Mucosa of gallbladder (tissue), 1 donor: ENCODE results near the gene ANKRD33B. TPM values are rescaled to one million over a fixed set of nuclear protein-coding genes. Genes with fewer than 3 reads are reported as not detected.
A peak's percentile ranks its signal among the peaks of the same experiment; 100 is the strongest.
"Not testable (repeated sequence)": the region's sequence is repeated elsewhere in the genome, so short reads cannot be mapped to it uniquely, and the experiment has no call there.

Source experiments
- DNase-seq: peaks from one replicate; pipeline ENCODE4 v3.0.0-alpha.2; 2020; ENCODE audit warnings: low spot score
- total RNA-seq: library from RNA; stranded (reverse); gene quantifications from one replicate; pipeline ENCODE4 v1.2.1, GENCODE V29; 2021
- donor health status: DM: no; HTN: no; CAD: no.

The ANKRD33B gene
- total RNA-seq, 1 donor from 2014 or later: 1.4 TPM

DNA sequence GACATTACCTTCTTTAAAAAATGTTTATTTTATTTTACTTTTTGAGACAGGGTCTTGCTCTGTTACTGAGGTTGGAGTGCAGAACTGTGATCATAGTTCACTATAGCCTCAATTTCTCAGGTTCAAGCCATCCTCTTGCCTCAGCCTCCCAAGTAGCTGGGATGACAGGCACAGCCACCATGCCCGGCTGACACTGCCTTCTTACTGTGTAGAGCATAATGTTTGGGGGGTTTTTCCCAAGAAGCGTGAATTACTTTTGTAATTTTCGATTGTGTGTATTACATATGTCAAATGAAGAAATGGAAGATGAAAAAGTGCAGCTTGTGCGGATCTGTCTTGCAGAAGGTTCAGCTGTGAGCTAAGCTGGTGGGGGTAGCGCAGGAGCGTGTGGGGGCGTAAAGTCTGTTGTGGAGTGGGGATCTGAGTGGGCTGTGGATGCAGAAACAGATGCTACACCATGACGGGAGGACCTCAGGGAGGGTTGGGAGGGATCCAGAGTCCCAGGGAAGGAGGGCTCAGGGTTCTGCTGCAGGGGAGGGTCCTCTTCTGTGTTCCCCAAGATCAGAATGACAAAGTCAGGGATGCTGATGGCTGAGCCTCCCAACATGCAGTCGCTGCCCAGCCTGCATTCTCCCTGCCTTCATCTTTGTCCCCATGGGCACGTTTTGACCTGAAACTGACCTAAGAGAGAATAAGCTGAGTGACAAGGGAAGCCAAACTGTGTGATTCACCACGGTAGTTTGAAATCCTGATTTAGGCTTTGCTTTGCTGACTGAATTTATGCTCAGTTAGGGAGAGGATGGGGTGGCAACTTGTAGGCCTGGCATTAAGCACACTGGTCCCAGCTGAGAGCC is 6.8 kb upstream of the ANKRD33B start:
- DNase-seq: no peak

DNA sequence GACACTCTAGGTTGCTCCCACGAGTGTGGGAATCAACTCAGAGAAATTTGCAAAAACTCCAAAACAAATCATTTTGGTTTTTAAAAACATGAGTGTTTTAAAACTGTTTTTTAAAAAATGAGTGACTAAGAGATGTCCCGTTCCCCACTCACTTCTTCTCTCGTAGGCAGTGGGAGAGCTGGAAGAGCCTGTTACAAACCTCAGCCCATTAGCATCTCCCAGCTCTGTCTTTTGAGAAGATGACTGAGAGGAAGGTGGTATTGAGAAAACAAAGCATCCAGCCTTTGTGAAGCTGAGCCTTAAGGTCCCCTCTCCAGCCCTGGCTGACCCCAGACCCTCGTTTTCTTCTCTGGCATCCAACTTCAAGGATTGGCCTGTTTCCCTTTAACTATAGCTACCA is 4.7 kb upstream of the ANKRD33B start:
- DNase-seq: no peak

DNA sequence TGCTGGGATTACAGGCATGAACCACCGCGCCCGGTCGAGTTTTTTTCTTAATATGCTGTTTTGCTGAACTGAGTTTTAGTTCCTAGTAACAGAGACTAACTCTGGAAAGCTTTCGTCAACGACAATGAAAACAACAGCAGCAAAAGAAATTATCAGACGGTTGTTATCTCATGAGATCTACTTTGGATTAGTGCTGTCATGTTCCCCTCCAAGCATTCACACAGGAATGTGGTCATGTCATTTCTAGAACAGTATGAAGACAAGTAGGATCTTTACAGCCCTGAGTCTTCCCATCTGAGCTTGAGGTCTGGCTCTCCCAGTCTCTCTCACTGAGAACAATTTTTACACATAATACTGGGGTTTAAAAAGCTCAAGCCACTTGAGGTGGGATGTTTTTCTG is 4.0 kb upstream of the ANKRD33B start:
- DNase-seq: no peak

DNA sequence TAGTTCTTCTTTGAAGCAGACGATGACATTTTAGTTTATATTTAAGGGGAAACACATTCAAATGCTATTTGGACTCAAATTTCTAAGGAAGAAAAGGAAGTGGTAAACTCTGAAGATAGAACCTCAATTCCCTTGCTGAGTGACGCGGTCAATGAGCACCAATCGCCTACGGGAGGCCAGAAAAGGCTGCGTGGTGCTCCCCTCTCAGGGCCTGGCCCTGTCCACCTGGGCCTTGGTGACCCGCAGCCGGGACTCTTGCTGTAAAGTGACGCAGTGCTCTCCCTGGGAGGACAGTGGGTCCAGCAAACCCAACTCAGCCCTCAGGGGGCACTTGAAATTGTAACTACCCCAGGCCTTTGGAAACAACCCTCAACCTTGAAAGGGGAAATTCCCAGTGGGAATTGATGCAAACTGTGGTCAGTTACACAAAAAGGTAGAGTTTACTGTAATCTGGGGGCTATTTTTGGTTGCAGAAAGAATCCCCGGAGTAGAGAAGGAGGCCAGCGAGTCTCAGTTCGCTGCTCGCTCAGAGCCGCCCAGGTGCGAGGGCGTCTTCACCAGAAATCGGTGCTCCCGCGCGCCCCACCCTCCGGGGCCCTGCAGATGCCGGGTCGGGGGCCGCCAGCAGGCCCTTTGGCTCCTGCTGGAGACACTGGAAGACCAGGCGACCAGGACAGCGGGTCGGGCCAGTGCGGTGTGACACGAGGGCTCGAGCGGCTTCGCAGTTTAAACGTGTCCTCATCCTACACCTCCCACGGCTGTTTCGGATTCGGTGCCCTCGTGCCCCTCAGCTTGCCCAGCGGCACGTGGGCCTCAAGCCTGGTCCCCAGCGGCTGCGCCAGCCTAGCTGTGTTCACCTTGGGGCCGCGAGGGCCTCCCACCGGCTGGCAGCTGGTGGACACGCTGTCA is 1.4 kb upstream of the ANKRD33B start:
- no peak for DNase-seq

DNA sequence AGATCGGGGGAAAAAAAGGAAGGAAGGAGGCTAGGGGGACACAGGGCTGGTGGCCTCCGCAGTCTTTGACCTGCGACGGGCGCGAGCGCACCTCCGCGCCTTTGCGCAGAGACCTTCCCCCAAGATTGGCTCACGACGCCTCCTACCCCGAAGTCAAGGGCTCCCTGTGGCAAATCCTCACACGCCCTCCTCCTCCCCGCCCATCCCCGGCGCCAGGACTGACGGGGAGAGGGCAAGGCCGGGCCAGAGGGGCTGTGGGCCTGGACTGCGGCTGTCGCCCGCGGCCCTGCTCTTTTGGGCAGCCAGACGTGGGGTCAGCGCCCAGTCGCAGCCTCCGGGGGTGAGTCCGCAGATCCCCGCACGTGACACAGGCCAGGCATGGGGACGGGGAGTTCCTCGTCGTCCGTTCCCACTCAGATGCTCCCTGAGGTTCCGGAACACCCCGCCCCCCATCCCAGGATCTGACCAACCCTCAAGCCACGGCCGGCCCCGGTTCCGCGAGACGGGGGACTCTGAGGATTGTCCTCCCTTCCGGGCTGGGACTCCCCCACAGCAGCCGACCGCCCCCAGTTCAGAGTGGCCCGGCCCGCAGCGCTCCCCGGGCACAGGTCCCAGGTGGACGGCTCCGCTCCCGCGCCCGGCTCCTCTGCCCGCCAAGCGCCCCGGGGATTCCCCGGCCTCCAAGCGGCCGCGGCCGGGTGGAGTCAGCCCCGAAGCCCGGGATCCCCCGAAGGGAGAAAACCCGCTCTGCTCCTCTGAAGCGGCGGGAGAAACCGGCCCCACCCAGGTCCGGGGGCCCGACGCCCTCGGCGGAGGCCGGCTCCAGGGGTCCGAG is 543 bp upstream of the ANKRD33B start:
- DNase-seq: peak; percentile 14

DNA sequence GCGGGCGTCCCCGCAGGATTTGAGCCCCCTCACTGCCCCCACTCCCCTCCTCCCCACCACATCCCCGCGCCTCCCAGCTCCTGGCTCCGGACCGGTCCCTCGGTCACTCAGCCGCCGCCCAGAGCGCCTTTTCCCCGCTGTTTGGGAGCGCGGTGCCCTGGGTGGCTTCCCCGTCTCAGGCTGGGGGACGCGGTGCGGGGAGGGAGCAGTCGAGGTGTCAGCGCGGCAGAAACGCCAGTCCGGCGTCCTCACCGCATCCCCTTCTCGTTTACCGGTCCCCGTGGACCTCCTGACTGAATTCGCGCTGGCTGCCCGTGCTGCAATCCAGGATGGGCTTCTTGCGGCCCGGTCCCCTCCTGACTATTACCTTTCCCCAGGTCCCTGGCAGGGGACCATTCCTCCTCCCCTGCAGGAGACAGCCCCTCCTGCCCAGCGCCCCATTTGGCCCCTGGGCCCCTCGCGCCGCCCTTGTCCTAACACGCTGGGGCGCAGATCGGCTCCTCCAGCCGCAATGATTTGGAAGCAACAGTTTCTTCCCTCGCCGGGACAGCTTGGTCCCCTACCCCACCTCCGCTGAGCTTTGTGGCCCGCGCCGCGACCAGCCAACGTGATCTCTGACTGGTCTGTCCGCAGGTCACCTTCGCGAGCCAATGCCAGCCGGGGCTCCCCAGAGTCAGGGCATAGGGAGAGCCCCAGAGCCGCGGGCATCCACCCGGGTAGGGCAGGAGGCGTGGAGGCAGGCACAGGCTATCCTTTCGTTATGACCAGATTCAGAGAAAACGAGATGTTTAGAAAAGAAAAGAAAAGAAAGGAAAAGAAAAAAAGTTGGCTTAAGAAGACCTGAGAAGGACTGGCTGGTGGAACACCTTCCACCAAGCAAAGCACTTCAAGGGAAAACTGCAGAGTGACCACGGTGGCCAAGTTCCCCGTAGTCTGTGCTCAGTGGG is 1.2 kb downstream of the ANKRD33B start:
- DNase-seq: no peak

DNA sequence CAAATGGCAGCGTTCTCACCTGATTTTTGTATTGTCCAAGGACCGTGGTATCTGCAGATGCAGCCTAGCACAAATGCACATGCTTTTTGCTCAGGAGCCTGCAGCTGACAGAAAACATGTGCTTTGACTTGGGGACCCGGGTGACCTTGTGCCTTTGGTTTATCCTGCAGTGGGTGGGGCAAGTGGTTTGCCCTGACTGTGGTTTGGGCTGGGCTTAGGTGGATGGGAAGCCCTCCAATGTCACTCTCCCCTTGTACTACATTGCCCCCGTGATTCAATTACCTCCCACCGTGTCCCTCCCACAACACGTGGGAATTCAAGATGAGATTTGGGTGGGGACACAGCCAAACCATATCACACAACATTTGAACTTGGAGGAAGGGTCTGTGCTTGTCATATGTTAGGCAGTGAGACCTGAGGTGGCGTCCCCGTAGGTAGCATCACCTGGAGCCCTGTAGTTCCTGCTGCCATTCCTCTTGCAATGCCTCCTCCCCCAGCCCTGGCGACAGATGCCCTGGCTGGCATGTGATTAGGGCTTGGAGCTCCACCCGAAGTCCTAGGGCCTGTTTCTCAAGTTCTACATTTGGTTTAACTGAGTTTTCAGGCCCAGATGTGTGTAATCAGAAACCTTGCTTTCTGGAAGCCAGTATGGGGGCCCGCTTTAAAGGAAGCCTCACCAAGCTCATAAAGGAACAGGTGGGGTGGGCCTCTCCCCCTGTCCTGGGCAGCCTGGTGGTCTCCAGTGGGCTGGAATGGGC is 2.1 kb downstream of the ANKRD33B start:
- DNase-seq: no peak

DNA sequence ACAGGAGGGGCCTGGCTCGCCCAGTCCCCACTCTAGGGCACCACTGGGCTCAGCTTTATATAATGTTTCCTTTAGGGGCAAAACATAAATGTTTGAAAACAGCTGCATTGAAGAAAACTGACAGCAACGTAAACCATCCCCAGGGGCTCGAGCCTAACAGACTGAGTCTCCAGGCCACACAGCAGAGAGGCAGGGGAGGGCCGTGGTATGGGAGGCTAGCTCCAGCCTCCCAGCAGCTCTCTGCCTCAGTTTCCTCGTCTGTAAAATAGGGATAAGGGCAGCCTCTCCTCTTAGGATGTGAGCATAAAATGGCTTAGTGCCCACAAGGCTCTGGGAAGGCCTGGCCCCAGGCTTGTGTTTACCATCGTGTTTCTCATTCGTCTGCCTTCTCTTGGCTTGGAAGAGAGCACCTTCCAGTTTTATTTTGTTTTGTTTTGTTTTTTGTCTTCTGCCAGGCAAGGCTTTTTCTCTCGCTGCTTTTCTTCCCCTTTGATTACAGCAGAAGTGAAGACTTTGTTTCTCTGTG is 2.7 kb downstream of the ANKRD33B start:
- no peak for DNase-seq

DNA sequence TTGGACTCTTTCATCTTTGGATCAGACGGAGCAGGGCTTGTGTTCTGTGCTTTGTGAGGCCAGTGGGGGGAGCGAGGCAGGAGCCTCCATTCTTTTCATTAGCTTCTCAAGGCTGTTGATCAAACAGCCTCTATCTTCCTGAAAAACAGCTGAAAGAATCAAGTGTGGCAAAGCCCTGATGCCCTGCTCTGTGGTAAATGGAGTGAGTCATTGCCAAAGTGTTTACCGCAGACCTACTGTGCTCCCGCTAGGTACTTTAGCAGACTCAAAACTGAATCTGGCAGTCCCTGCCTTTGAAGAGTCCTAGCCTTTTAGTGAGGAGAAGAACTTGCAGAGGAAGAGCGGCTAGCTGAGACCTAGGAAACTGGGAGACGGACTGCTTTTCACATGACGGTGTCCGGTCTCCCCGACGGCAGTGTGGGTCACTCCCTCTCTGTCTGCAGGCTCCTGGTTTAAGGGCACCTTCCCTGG is 3.3 kb downstream of the ANKRD33B start:
- no peak for DNase-seq

DNA sequence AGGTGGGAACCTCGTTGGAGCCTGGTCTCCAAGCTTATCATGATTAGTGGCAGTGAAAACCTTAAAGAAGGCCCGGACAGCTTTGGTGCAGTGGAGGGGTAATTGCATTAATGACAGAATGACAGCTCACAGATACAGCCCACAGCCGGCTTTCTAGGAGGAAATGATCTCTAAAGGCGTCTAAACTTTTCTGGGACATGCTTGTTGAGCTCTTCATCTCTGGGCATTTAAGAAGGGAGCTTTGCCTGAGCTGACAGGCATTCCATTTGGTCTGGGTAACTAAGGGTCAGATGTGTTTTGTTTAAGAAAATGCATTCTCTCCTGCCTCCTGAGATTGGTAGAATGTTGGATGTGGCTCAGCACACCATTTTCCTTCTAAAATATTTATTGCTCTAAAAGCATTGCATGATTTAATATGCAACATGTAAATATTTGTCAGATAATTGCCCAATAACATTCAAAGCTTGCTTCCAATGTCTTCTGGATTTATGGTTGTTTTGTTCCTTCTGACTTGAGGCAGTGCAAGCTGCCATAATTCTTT is 4.0 kb downstream of the ANKRD33B start:
- DNase-seq: no peak

DNA sequence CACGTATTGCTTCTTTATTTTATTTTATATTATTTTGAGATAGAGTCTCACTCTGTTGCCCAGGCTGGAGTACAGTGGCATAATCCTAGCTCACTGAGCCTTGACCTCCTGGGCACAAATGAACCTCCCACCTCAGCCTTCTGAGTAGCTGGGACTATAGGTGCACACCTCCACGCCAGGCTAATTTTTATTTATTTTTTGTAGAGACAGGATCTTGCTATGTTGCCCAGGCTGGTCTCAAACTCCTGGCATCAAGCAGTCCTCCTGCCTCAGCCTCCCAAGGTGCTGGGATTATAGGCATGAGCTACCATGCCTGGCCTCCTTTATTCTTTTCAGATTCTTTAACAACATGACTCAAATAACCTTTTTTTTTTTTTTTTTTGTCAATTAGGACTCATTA is 6.7 kb downstream of the ANKRD33B start:
- DNase-seq: not testable (repeated sequence)

DNA sequence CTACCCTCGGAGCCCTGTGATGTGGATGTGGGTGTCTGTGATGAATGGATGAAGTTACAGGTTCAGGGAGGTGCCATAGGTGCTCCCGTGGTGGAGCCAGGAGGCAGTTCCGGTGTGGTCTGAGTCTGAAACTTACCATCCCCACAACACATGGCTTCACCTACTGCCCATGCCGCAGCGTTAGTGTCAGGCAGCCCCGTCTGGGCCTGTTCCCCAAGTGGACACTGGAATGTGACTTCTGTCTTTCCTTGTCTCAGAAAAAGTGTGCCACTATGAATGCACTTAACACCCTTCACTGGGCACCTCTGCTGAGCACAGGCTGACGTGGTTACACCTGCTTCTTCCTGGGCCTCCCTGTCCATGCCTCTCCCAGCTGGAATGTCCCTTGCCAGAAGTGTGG is 8.6 kb downstream of the ANKRD33B start:
- DNase-seq: no peak

DNA sequence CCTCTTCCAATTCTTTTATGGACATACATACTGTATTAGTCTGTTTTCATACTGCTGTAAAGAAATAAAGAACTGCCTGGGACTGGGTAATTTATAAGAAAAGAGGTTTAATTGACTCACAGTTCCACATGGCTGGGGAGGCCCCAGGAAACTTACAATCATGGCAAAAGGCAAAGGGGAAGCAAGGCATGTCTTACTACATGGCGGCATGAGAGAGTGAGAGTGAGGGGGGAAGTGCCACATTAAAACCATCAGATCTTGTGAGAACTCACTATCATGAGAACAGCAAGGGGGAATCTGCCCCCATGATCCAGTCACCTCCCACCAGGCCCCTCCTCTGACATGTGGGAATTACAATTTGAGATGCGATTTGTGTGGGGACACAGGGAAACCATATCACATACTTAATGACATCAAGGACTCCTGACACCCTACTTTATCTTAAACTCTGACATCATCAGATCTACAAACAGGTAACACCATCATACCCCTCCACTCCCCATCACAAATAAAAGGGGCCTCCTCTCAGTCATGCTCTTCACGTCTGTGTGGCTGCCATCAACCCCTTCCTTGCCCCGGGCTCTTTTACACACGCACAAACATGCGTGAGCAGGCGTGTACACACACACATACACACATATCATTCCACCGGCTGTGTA is 9.7 kb downstream of the ANKRD33B start:
- no peak for DNase-seq

DNA sequence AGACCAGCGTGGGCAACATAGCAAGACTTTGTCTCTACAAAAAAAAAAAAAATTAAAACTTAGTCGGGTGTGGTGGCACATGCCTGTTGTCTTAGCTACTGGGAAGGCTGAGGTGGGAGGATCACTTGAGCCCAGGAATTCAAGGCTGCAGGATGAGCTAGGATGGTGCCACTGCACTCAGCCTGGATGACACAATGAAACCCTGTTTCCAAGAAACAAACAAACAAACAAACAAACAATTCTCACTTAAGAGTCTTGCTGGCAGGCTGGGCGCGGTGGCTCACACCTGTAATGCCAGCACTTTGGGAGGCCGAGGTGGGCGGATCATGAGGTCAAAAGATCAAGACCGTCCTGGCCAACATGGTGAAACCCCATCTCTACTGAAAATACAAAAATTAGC is 11.0 kb downstream of the ANKRD33B start:
- DNase-seq: not testable (repeated sequence)

DNA sequence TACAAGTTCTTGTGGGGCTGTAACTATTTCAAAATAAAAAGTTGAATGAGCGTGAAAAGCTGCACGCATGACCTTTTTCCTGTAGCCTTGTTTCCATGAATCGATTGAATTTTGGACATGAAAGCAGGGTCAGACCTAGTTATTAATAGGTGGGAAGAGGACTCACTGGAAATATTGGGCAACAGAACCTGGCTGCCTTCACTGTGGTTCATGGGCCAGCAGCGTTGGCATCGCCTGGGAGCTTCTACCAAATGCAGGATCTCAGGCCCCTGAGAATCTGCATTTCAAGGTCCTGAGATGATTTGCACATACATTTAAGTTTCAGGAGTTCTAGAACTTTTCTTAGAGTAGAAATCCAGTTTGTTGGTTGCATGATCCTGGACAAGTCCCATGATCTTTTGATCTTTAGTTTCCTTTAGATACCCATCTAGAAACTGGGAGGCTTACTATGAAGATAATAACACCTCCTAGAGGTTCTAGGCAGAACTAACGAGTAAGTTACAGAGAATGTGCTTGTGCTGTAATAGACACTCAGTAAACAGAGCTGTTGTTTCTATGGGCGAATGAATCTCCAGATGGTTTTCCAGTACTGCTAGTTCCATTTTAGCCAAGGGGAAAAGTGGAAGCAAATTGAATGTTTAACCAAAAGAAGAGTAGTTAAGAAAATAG is 12.4 kb downstream of the ANKRD33B start:
- no peak for DNase-seq

DNA sequence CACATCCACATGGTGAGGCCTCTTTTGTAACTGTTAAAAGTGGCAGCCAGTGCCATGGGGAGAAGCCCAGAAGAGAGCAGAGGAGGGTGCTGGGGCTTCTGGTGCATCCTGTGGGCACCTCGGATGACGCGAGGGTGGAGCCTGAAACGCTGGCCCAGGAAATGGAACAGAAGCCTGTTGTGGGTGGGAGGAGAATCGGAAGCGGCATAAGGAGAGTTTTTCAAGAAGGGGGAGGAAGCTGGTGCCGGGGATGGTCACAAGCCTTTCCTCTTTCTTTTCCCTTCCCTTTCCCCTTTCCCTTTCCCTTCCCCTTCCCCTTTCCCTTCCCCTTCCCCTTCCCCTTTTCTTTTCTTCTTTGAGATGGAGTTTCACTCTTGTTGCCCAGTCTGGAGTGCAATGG is 12.9 kb downstream of the ANKRD33B start:
- no peak for DNase-seq

DNA sequence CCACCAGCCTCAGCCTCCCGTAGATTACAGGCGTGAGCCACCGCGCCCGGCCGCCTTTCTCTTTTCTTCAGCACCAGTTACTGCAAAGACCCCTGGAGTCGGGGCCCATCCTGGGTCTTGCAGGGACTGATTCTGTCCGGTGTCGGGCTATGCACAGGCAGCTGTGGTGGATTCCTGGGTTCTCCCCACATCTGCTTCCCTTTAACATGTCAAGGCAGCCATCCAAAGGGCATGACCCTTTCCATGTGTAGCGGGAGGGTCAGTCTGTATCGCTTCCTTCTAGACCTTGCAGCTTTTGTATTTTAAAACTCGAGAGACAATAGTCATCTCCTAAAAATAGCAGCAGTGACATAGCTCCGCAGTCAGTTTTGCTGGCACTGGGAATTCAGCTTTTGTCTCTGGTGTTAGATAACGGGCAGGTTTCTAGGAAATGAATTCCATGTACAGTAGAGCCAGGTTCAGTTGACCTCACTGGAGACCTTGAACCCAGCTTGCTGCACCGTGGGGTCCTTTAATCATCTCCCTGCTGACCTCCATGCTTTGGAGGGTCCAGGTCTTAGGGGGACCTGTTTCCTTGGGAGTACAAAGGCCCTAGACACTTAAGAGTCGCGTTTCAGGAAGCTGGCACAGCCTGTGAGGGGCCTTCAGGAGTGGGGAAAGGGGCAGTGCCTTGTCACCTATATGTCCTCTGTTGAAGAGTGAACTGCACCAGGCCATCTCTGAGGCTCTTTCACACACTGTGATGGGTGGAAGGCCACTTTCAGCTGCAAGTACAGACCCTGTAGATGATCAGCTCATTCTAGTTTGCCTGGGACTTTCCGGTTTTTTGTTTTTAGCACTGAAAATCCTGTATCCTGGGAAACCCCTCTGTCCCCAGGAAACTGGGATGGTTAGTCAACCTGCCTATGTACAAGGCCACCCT is 13.8 kb downstream of the ANKRD33B start:
- peak; percentile 30 for DNase-seq
